GM19455 (cell line): ENCODE data around the gene ALDH16A1.

Experiments used
- ATAC-seq: cut with Tn5 transposase; IDR thresholded peaks from one replicate; pipeline ENCODE4 v1.9.1; 2021; ENCODE audit not compliant: unreplicated experiment

The ALDH16A1 gene

DNA sequence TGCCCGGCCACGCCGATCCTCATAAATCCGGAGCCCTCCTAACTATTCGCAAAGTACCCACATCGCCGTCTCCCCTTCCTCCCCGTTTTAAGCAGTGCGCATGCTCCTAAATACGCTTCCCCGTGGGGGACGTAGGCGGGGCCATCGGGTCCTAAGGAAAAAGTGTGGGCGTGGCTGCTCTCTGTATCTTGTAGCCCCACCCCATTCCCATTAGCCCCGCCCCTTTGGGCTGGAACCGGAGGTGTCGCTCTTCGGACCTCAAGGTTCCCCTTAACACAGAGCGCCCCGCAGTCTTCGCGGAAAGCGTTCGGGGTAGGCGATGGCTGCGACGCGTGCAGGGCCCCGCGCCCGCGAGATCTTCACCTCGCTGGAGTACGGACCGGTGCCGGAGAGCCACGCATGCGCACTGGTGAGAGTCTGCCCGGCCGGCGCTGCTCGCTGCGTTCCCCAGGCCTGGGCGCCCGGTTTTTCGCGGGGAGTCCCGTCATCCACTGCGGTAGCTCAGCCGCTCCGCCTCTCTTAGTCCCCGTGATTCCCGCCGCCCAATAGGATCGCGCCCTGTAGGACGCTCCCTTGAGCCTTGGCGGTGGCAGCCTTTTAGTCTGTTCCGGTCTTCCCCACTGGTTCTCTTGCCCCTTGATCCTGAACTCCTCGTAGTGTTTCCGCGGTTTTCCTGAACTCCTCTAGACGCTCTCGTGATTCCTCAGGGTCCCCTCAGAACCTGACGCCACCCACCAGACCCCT is at the start of gene ALDH16A1:
Gene ALDH16A1, plus strand, starts transcription at position 213 of the 744 bp plus-strand sequence. Its CDS starts 107 bp downstream, at position 320.
- ATAC-seq, result peak; percentile 70

- no peak for ATAC-seq
These were observed 49.4 kb upstream of the ALDH16A1 start for GRCh38 chr19:49403404-49404187.

DNA sequence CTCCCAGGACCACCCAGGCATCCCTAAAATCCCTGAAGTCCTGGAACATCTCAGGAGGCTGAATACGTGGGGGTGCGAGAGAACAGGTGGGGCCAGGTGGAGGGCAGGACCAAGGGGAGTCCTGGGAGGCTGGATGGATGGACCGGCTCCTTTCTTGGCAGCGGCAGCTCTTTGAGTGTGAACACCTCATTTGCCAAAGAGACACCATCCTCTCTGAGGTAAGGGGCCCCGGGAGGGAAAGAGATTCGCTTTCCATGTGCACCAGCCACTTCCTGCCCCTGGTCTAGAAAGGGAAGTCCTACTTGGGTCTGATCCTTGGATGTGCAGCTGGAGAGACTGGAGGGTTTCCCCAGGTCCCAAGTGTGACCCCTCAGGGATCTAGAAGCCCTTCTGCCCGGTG is 45.9 kb upstream of the ALDH16A1 start:
- ATAC-seq, result no peak

DNA sequence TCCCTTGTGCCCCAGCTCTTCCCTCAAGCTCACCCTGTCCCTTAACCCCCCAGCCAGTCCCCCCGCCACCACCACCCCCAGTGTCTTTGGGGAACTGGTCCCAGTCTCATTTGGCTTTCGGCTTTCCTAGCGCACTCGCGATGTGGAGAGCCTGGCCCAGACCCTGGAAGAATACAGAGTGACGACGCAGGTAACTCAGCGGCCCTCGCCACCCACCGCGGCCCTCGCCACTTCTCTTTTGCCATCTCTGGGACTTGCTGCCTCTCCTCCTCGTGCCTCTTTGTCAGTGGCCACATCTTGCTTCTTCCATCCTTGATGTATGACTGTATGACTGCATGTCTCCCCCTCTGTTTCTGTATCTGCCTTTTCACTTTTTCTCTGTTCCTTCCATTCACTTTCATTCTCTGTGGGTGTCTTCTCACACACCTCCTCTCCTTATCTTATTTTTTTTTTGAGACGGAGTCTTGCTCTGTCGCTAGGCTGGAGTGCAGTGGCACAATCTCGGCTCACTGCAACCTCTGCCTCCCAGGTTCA is 45.5 kb upstream of the ALDH16A1 start:
- no peak for ATAC-seq

DNA sequence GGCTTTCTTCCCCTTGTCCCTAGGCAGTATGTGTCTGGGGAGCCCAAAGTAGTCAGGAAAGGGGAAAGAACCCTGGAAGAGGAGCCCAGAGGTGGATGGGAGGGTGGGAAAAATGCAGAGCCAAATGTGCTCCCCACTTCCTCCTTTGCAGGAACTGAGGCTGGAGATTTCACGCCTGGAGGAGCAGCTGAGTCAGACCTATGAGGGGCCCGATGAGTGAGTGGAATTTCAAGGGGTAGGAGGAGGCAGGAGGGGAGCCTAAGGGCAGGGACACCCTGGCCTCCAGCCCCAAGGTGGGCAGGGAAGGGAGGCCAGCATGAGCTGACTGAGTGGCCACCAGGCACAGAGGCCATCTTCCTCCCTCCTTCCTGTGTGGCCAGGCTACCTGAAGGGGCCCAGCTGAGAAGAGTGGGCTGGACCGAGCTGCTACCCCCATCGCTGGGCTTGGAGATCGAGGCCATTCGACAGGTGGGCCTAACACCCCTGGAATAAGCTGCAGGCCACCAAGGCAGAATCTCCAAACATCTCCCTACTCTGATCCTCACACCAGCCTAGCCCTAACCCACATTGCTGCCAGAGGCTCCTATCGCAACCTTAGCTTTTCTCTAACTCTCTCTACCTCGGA is 44.1 kb upstream of the ALDH16A1 start:
- no peak for ATAC-seq

GRCh38 chr19:49409441-49410029 is 43.5 kb upstream of the ALDH16A1 start:
- no peak for ATAC-seq

DNA sequence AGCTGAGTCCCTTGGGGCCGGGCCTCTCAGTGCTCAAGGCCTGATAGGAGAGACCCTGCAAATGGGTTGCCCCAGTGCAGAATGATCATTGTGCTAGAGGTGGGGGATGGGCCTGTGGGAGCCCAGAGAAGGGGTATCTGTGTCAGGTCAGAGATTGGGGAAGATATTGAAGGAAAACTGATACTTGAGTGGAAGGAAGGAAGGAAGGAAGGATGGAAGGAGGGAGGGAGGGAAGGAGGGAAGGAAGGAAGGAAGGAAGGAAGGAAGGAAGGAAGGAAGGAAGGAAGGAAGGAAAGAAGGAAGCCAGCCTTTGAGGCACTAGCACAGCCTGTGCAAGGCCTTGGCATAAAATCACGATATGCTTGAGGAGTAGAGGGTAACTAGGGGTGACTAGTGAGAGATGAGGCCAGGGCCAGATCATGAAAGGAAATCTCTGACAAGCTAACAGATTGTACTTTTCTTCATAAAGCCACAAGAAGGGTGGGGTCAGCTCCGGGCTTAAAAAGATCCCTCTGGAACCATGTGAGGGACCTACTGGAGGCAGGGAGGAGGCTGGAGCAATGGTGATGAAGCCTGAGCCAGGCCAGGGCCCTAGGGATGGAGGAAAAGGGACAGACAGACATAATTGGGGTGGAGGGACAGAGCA is 41.2 kb upstream of the ALDH16A1 start:
- no peak for ATAC-seq

DNA sequence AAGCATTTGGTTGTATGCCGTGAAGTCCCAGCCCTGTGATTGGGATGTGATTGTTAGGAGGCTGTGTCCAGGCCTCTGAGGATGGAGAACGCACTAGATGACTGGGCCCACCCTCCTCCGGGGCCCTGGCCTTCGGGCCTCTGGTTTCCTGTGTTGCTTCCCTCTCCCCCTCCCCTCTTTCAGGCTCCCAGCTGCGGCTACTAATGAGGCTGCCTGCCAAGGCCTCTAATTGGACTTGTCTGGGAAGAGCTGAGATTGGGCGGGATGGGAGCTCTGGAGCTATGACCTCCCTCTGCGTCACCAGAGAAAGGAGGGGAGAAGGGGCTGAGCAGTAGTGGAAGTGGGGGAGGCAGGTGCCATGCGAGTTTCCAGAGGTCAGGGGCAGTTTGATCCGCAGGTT is 39.7 kb upstream of the ALDH16A1 start:
- no peak for ATAC-seq

DNA sequence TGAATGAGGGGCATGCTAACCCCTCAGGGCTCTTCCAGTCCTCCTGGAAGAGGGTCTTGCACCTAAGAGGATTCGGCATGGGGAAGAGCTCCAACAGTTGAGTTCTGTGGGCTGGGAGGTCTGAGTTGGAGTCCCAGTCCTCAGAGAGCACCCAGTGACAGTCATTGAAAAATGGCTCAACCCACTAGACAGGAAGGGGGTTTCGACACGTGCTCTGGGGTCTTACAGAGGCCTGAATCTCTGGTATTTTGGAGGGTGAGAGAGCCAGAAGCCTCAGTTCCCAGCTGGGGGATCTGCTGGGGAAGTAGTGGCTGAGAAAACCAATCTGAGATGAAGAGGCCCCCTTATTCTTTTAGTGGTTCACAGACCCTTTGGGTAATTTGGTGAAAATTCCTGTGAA is 38.8 kb upstream of the ALDH16A1 start:
- ATAC-seq, result no peak

GRCh38 chr19:49415102-49415809 is 37.8 kb upstream of the ALDH16A1 start:
- ATAC-seq, result no peak

DNA sequence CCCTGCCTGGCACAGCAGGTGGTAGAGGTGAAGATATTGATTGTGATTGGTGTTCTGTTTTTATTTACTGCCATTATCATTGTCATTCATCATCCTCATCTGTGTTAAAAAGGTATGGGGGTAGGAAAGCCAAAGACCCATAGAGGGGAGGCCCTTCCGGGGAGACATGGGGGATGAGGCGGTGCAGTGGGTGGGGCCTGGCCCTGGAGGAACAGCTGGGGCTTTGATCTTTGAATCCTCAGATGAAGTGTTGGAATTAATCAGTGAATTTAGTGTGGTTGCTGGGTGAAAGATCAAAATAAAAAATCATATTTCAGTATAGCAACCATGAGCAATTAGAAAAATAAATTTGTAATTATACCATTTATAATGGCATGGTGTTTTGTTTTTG is 37.2 kb upstream of the ALDH16A1 start:
- ATAC-seq, result no peak

GRCh38 chr19:49417088-49417487 is 35.9 kb upstream of the ALDH16A1 start:
- no peak for ATAC-seq

DNA sequence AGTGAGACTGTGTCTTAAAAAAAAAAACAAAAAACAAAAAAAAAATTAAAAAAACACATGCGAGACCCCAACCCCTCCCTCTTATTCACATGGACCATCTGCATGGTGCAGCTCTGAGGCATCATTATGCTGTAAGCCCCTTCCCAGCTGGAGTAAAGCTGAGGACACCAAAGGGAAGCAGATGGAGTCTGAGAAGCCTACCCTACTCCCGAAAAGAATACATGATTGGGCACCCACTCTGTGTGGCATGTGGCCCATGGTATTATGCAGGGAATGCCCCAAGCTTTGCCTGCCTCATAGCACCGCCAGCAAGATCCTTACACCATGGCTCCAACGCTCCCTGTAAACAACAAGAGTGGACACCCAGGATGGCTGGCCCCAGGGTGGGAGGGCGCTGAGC is 34.5 kb upstream of the ALDH16A1 start:
- ATAC-seq, result no peak

DNA sequence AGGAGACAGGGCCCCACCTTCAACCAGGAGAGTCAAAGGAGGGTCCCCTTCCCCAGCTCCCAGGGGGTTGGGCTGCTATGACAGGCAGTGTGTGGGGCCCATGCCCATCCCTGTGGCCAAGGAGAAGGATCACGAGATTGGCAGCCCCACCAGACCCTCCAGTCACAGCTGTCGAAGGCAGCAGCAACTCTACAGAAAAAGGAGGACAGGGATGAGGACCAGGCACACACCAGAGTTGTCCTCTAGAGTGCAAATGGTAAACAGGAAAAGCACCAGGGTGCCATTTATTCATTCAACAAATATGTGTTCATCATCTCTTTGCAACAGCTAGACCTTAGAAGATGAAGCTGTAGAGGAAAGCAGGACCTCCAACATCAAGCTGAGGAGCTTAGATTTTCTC is 33.9 kb upstream of the ALDH16A1 start:
- no peak for ATAC-seq

- no peak for ATAC-seq
These were observed 32.8 kb upstream of the ALDH16A1 start for GRCh38 chr19:49420227-49420626.

- ATAC-seq, result no peak
These were observed 31.8 kb upstream of the ALDH16A1 start for GRCh38 chr19:49421039-49421877.

- ATAC-seq, result no peak
These were observed 31.2 kb upstream of the ALDH16A1 start for GRCh38 chr19:49421878-49422202.

GRCh38 chr19:49422407-49423070 is 30.5 kb upstream of the ALDH16A1 start:
- ATAC-seq, result no peak
